ENCODE measurements around the gene GAL.

DNA sequence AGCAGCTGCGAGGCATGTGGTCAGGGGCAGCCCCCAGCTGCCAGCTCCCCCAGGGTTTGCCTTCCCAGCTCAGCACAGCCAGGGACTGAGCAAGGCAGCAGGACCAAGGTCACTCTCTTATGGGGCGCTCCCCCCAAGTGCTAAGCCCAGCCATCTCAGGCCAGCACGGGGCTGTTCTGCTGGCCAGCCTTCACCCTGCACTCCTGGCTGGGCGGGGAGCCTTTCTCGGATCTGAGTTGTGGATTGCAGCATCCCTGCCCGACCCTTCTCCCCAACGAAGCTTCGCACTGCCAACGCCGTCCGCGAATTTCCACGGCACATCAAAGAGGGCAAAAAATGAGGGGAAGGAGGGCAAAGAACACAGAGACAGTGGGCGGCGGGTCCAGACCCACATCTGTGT lies 42.5 kb upstream of the GAL start:
- TF ChIP-seq CTCF (conservative IDR thresholded peaks at IDR 0.05; ENCODE audit: low read length) (no peak), EZH2phosphoT487 (IDR thresholded peaks at IDR 0.05; ENCODE audit: borderline replicate concordance) (no peak)
